Hepatocyte (in vitro differentiated cells): ENCODE data around the gene FBXW11. TPM values are rescaled to one million over a fixed set of nuclear protein-coding genes. Genes with fewer than 3 reads are reported as not detected.
"Not testable (repeated sequence)": the region's sequence is repeated elsewhere in the genome, so short reads cannot be mapped to it uniquely, and the experiment has no call there.

Experiments used
- DNase-seq: peaks from one replicate; pipeline ENCODE4 v3.0.0-alpha.2; 2016; ENCODE audit warnings: low spot score
- H2AFZ ChIP-seq: fragments of 200-600 bp; sonication (generic); 2 replicates; pipeline ENCODE4 v1.6.0; 2016; ENCODE audit warnings: antibody characterized with exemption, mild to moderate bottlenecking
- H3K27ac ChIP-seq: fragments of 200-600 bp; sonication (generic); 2 replicates; pipeline ENCODE4 v1.5.1; 2016; ENCODE audit warnings: mild to moderate bottlenecking
- H3K27me3 ChIP-seq: fragments of 200-600 bp; sonication (generic); 2 replicates; pipeline ENCODE4 v1.6.1; 2016
- H3K36me3 ChIP-seq: fragments of 200-600 bp; sonication (generic); replicated peaks from 2 replicates; pipeline ENCODE4 v1.5.1; 2016; ENCODE audit warnings: low read depth; ENCODE audit not compliant: insufficient read depth
- H3K4me1 ChIP-seq: fragments of 200-600 bp; sonication (generic); 2 replicates; pipeline ENCODE4 v1.5.1; 2016; ENCODE audit warnings: mild to moderate bottlenecking, moderate library complexity; ENCODE audit not compliant: insufficient read depth
- H3K4me2 ChIP-seq: fragments of 200-600 bp; sonication (generic); 2 replicates; pipeline ENCODE4 v1.6.0; 2016
- H3K4me3 ChIP-seq: fragments of 200-600 bp; sonication (generic); 2 replicates; pipeline ENCODE4 v1.5.1; 2016; ENCODE audit warnings: mild to moderate bottlenecking
- H3K79me2 ChIP-seq: fragments of 200-600 bp; sonication (generic); 2 replicates; pipeline ENCODE4 v1.6.0; 2017; ENCODE audit warnings: mild to moderate bottlenecking
- H3K9me2 ChIP-seq: fragments of 200-600 bp; sonication (generic); replicated peaks from 2 replicates; pipeline ENCODE4 v1.6.0; 2017; ENCODE audit warnings: mild to moderate bottlenecking; ENCODE audit not compliant: insufficient read depth
- H3K9me3 ChIP-seq: fragments of 200-600 bp; sonication (generic); 2 replicates; pipeline ENCODE4 v1.5.1; 2016; ENCODE audit warnings: low read depth, mild to moderate bottlenecking
- H4K20me1 ChIP-seq: fragments of 200-600 bp; sonication (generic); 2 replicates; pipeline ENCODE4 v1.6.0; 2016; ENCODE audit warnings: mild to moderate bottlenecking; ENCODE audit not compliant: insufficient read depth, poor library complexity, severe bottlenecking
- CTCF ChIP-seq: fragments of 200-600 bp; sonication (generic); IDR thresholded peaks from 2 replicates; pipeline ENCODE4 v1.5.1; 2016; ENCODE audit warnings: antibody characterized with exemption, mild to moderate bottlenecking; ENCODE audit not compliant: poor library complexity
- EZH2 ChIP-seq: fragments of 200-600 bp; sonication (generic); IDR thresholded peaks from 2 replicates; pipeline ENCODE4 v1.6.1; 2016; ENCODE audit warnings: antibody characterized with exemption, mild to moderate bottlenecking, borderline replicate concordance
- EZH2phosphoT487 ChIP-seq: fragments of 200-600 bp; sonication (generic); IDR thresholded peaks from one replicate; pipeline ENCODE4 v1.6.1; 2018; ENCODE audit warnings: antibody characterized with exemption, mild to moderate bottlenecking, low read depth, moderate library complexity; ENCODE audit not compliant: unreplicated experiment, severe bottlenecking
- WGBS: methylation state at CpG from one replicate; pipeline ENCODE4 v1.1.6; 2016; ENCODE audit warnings: low lambda C conversion rate; ENCODE audit errors: missing lambda C conversion rate; 5-methylcytosine and 5-hydroxymethylcytosine counted together
- polyA plus RNA-seq: library from polyadenylated mRNA; unstranded; fragments of >200 nt; fragmentation: Nextera tagmentation; extraction: Ambion mirVana; gene quantifications from 2 replicates; pipeline ENCODE4 v1.2.1, GENCODE V29; 2016
- total RNA-seq: library from RNA; depleted of rRNA; stranded (reverse); fragments of >200 nt; gene quantifications from 2 replicates; pipeline ENCODE4 v1.2.3, GENCODE V29; 2014

FBXW11 gene
- total and polyA plus RNA-seq, 2 experiments from 2014 or later: 38.0 to 73.4 TPM

DNA sequence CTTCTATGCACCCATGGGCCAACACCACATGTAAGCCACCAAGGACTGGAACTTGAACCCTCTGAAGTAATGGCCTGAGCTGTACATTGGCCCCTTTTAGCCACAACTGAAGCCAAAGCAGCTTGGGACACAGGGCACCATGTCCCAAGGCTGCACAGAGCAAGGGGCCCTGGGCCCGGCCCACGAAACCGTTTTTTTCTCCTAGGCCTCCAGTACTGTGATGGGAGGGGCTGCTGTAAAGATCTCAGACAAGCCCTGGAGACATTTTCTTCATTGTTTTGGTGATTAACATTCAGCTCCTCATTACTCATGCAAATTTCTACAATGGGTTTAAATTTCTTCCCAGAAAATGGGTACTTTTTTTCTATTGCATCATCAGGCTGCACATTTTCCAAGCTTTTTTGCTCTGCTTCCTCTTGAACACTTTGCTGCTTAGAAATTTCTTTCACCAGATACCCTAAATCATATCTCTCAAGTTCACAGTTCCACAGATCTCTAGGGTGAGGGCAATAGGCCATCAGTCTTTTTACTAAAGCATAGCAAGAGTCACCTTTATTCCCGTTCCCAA is 25.5 kb upstream of the FBXW11 start:
- 92% methylated on average over 4 of the region's 4 CpGs for WGBS
- Histone ChIP-seq H3K4me3 (no peak overlapping the region), H3K9me2 (no peaks in the 10 kb centered on the region), H2AFZ (no peak overlapping the region), H3K36me3 (no peaks in the 10 kb centered on the region), H3K4me2 (no peak overlapping the region), H4K20me1 (no peaks in the 10 kb centered on the region), H3K27me3 (no peaks in the 10 kb centered on the region), H3K9me3 (no peaks in the 10 kb centered on the region), H3K79me2 (no peaks in the 10 kb centered on the region), H3K27ac (no peak overlapping the region), H3K4me1 (no peaks in the 10 kb centered on the region)
- no peak for DNase-seq
- TF ChIP-seq EZH2 (no peak), CTCF (no peak), EZH2phosphoT487 (no peak)

DNA sequence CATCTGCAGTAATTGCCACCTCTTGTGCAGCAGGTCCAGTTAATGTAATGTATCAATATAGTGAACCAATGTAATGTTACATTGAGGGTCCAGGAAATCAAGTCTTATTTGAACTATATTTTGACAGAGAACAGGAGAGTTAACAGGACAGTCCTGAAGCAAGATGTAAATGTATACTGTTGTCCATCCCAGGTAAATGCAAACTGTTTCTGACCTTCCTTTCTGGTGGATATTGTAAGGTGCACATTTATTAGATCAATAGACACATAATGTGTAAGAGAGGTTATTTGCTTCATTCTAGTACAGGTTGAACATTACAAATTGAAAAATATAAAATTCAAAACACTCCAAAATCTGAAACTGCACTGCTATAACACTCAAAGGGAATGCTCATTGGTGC is 23.4 kb upstream of the FBXW11 start:
- DNase-seq: no peak
- H3K27ac ChIP-seq: no peak overlapping the region
- H3K4me1 ChIP-seq: no peaks in the 10 kb centered on the region
- no peaks in the 10 kb centered on the region for H3K9me2 ChIP-seq
- H4K20me1 ChIP-seq: no peaks in the 10 kb centered on the region
- H3K79me2 ChIP-seq: no peaks in the 10 kb centered on the region
- H3K4me2 ChIP-seq: no peak overlapping the region
- no peak for TF ChIP-seq EZH2
- TF ChIP-seq EZH2phosphoT487: no peak
- no peak for TF ChIP-seq CTCF
- H3K27me3 ChIP-seq: no peaks in the 10 kb centered on the region
- H3K9me3 ChIP-seq: no peaks in the 10 kb centered on the region
- no peaks in the 10 kb centered on the region for H3K36me3 ChIP-seq
- H3K4me3 ChIP-seq: no peak overlapping the region
- no peak overlapping the region for H2AFZ ChIP-seq

DNA sequence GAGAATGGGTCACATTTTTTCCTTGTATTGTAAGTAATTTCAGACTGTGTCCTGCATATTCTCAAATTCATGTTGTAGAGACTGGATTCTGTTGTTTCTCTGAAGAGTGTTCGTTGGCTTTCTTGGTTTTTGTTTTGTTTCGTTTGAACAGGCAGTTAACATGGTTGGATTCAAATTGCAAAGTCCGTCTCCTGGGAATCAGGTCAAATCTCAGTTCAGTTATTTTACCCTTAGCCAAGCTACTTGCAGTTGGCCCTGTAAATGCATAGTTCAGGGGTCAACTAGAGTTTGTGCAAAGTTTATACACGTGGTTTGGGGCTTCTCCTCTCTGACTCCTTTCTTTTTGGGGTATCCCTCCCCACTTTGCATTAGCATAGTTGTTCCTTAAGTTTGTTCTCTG is 21.7 kb upstream of the FBXW11 start:
- TF ChIP-seq CTCF (no peak), EZH2 (no peak), EZH2phosphoT487 (no peak)
- no peak overlapping the region for H3K4me2 ChIP-seq

GRCh38 chr5:172020110-172020786 is 13.8 kb upstream of the FBXW11 start:
- not testable (repeated sequence) for DNase-seq, H3K79me2 ChIP-seq, H3K4me1 ChIP-seq, H3K27ac ChIP-seq, H2AFZ ChIP-seq, H3K4me3 ChIP-seq, H3K36me3 ChIP-seq, H3K4me2 ChIP-seq, H3K27me3 ChIP-seq, H3K9me3 ChIP-seq, H4K20me1 ChIP-seq, H3K9me2 ChIP-seq
- peak; percentile 16 for TF ChIP-seq CTCF
- WGBS: 90% methylated on average over 10 of the region's 10 CpGs

More for the DNA sequence above, 21.7 kb upstream of the FBXW11 start:
- H3K4me1 ChIP-seq: no peaks in the 10 kb centered on the region
- no peaks in the 10 kb centered on the region for H3K9me2 ChIP-seq
- no peaks in the 10 kb centered on the region for H3K9me3 ChIP-seq
- H3K27ac ChIP-seq: no peak overlapping the region
- no peaks in the 10 kb centered on the region for H3K27me3 ChIP-seq
- no peak for DNase-seq
- H4K20me1 ChIP-seq: no peaks in the 10 kb centered on the region
- 54% methylated on average over 4 of the region's 4 CpGs for WGBS
- H3K4me3 ChIP-seq: no peak overlapping the region
- H3K79me2 ChIP-seq: no peaks in the 10 kb centered on the region
- no peaks in the 10 kb centered on the region for H3K36me3 ChIP-seq
- H2AFZ ChIP-seq: no peak overlapping the region
